Fibroblast of skin of right quadriceps (primary cell): Measurements from ENCODE around the gene ANKRD31.
"Not testable (repeated sequence)": the region's sequence is repeated elsewhere in the genome, so short reads cannot be mapped to it uniquely, and the experiment has no call there.

Experiments used
- DNase-seq: peaks from one replicate; pipeline ENCODE4 v3.0.0-alpha.2; 2013

Gene ANKRD31

DNA sequence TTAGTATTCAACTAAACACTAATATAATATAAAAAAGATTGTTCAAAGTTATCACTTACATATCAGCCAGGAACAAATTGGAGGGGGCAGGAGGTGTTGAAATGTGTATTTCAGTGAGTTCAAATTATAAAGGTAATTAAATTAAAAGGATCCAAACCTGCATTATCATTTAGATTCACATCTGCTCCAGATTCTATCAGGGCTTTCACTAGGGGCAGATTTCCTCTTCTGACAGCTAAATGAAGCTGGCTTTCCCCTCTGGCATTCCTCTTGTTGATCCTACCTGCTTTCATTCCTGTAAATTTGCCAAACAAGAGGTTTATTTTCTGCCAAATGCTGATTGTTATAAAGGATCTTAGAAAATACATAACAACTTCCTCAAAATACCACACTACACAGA is 98.0 kb downstream of the ANKRD31 start:
- no peak for DNase-seq

DNA sequence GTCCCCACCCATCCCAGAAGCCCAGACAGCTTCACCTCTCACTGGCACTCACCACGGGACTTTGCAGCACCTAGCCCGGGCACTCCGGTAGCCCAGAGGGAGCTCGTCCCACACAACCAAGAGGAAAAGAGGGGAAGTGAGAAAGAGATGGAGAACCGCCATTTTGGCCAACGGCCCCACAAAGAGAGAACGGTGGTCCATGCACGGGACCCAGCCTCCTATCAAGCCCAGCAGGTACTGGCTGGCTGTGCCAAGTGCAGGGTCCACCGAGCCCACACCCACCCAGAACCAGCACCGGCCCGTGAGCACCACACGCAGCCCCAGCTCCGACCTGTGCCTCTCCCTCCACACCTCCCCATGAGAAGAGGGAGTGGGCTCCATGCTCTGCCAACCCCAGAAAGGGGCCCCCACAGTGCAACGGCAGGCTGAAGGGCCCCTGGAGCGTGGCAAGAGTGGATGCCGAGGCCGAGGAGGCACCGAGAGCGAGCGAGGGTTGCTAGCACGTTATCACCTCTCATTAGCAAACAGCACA is 105.8 kb downstream of the ANKRD31 start:
- no peak for DNase-seq

DNA sequence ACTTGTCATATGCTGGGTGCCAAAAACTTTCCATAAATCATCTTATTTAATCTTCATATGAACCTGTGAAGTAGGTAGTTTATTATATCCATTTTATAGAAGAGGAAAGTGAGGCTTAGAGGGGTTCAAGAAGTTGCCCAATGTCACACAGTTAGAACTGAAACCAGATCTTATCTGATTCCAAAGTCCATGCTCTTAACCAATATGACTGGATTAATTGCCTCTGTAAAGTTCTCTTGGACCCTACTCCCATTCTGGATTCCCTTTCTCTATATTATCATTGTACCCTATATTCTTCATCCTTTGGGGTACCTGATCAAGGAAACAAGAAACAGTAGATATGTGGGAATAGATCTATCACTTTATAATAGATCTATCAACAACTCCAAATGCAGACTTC is 119.8 kb downstream of the ANKRD31 start:
- DNase-seq = no peak

DNA sequence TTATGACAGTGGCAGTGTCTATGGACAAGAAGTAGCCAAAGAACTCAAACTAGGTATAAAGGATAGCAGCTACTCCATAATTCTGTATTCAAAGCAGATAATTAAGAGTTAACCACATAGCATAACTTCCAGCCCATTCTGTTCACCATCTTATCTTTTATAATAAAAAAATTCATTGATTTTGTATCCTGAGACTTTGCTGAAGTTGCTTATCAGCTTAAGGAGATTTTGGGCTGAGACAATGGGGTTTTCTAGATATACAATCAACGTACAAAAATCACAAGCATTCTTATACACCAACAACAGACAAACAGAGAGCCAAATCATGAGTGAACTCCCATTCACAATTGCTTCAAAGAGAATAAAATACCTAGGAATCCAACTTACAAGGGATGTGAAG is 122.4 kb downstream of the ANKRD31 start:
- DNase-seq = peak; percentile 64

DNA sequence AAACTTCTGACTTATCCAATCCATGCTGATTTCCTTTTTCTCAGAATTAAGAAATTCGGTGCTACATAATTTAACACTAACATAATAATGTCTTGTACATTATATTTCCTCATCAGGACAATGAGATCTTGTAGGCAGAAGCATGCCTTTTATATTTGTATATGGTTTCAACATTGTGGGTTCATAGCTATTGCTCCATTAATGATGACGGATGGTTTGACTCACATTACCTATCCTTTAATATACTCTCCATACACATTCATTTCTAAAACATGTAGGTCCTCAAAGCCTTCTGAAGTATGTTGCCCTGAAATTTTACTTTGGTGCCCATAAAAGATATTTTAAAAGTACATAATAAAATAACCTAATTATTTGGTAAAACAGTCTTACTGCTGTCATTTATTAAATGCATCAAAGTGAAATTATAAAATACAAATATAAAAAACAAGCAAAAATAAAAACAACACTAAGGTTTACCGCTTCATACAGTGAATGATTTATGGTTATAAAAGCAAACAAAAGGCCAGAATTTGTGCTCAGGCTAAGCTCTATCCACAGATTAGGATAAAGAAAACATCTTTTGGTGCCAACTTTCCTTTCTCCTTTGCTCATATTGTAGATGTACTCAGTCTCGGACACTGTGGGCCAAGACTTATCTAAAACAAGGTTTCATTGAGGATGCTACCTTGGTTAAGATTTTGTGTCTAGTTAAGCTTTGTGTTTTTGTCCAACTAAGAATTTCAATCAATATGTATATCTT is 123.1 kb downstream of the ANKRD31 start:
- no peak for DNase-seq

DNA sequence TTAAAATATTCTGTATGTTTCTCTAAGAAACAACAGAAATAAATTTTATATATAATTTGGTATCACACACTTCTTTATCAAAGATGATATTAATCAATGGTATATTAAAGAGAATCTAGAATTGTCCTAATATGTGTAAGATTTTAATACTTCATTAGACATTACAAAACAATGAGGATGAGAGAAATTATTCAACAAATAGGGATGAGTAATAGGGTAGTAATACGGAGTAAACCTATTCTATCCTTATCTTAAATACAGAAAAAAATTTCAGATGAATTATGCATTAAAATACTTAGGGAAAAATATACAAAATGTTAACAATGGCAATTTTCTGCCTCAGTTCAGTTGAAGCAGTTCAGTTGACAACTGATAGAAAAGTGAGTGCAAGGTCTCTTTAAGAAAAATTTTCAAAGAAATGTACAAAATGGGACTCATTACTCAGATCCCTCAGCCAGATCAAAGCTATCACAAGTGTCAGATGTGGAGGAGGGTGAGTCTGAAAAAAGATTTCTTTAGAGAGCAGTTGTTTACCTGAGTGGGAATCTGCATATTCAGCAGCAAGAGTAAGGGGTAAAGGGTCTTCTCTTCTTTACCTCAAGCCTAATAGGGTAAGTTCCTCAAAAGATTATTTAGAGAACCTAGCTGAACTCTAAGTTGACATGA is 127.6 kb downstream of the ANKRD31 start:
- no peak for DNase-seq

DNA sequence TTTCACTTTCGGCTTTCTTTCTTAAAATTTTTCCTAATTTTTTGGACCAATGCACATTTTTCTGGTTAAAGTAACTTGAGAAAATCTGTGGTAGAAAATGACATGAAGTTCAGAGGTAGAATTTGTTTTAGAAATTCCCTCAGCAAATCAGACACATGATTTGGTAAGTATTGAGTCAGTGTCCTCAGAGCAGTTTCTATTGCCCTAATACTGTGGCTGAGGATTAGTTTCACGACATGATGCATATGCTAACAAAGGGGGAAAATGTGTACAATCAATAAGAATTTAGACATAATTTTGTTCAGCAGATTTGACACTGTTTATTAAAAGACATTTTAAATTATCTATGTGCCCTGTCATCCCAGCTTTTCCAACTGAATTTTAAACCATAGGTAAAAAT is 128.2 kb downstream of the ANKRD31 start:
- DNase-seq = no peak

DNA sequence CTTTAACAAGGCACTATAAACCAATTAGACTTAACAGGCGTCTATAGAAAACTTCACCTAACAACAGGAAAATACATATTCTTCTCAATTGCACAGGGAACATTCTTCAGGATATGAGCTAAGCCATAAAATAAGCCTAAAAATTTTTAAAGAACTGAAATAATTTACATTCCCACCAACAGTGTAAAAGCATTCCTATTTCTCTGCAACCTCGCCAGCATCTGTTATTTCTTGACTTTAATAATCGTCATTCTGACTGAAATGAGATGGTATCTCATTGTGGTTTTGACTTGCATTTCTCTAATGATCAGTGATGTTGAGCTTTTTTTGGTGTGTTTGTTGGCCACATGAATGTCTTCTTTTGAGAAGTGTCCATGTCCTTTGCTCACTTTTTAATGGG is 140.7 kb downstream of the ANKRD31 start:
- peak; percentile 10 for DNase-seq

DNA sequence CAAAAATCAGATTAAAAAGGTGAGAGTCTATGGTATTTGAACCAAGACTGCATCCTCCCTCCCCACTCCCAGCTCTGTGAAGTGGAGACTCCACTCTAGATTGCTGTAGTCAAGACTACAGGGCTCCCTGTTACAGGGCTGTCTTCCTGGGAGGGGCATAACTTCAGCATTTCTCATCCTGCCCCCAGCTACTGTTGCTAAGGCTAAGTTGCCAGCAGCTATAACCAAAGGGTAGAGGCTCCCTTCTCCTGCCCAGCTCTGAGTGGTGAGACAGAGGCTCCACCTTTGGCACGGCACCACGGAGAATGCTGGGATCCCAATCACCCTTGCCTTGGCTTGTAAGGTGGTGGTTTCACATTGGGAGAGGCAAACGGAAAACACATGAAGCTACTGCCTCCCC is 145.1 kb downstream of the ANKRD31 start:
- DNase-seq = no peak

DNA sequence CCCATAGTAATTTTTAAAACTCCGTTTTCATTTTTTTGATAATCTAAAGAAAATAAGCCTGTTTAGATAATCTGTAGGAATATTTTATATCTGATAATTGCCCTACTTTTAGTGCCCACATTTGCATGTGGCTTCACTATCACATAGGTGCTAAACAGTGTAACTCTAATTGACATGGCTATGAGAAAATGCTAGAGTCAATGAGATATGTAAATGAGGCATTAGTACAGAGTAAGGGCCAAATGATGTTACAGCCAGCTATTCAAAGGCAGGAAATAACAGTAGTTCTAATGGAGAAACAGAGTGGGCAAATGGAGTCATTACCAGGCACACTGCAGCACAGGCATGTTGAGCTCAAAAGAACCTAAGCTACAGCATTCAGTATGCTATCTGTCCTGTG is 147.0 kb downstream of the ANKRD31 start:
- DNase-seq = no peak

DNA sequence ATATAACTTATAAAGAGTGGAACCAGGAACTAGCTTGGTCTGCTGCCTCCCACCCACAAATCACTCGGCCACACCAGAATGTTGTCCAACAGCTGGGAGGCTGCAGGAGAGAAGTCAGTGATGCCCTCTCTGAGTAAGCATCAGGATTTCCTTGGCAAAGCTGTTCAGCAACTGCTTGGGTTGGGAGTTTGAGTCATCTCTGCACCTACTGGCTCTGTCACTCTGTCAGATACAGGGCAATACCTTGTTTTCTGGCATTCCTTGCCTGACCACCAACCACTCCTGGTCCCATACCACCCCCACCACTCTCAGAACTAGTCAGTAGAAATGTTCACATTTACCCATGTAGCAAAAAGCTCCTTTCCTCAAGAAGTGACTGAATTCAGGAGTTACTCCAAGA is 147.5 kb downstream of the ANKRD31 start:
- no peak for DNase-seq

DNA sequence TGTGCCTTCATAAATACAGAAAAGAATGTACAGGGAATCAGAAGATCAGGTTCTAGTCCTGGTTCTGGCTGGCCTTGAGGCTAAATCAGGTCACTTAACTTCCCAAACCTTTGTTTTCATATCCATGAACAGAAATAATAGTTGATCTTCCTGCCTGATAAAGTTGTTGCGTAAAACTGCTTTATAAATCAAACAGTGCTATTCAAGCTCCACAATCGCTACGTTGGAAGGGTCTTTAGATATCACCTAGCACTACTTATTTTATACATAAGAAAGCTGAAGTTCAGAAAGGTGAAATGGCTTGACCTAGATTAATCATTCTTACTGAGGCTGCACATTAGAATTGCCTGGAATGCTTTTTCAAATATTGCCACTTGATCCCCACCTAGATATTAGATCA is 148.0 kb downstream of the ANKRD31 start:
- DNase-seq = no peak

DNA sequence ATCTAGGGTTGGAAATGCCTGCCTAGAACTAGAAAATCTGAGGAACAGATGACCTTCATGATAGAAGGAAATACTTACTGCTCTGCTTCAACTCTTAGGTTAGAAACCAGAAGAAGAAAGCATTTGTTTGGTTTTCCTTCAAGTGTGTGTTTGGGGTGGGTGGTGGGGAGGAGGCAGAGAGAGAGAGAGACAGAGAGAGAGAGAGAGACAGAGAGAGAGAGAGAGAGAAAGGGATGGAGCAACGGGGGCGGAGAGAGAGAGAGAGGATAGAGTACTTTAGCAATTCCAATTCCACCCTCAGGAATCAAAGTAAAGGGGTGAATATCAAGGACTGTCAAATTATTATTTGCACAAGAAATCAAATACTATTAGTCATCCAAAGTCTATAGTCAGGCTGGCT is 155.2 kb downstream of the ANKRD31 start:
- DNase-seq = no peak

DNA sequence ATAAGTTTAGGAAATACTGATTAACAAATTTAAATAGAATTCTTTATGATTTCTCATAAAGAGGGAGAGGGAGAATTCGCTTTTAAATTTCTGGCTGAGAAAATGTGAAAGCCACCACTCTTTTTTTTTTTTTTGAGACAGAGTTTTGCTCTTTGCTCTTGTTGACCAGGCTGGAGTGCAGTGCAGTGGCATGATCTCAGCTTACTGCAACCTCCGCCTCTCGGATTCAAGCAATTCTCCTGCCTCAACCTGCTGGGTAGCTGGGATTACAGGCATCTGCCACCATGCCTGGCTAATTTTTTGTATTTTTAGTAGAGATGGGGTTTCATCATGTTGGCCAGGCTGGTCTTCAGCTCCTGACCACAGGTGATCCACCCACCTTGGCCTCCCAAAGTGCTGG is 157.3 kb downstream of the ANKRD31 start:
- DNase-seq = not testable (repeated sequence)

DNA sequence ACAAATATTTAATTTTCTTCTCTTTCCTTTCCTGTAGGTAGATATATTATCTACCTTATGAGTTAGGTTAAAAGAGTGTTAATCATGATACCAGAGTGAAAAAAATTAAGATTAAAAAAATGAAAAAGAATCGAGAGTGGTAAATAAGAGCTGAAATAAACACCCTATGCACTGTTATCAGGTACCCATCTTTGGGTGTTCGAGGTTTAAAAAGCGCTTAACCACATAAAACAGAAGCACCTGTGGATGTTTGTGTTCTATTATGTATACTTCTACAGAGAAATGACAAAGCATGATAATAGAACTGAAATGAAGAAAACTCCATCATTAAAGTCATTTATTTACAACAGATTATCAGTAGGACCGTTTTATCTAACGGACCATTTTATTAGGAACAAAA is 158.7 kb downstream of the ANKRD31 start:
- DNase-seq = no peak

DNA sequence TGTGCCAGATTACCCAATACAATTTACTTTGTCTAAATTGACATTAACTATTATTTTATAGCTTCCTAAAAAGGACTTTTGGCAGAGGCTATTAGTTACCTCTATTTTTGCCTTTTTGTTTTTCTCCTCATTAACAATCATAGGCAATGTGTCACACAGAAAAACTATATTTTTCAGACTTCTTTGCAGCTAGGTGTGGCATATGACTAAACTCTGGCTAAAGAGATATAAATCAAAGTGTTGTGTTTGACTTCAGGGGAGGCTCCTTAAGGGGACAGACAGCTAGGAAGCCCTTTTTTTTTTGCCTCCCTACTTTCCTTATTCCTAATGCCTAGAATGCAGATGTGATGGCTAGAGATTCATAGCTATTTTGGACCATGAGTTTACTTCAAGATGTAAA is 164.6 kb downstream of the ANKRD31 start:
- no peak for DNase-seq

DNA sequence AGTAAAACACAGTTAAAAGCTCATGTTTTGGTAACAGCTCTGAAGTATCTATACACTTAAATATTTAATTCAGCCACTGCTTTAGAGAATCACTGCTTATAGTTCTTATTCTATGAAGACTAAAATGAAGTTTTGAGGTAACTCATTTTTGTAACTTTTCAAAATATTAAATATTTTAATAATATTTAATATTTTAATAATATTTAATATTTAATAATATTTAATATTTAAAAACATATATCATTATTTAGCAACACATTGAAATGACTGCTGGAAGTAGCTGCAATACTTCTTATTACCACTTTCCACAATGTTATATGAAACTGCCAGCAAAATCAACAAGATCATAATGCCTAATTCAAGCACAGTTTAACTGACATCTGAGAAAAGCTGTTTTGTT is 165.6 kb downstream of the ANKRD31 start:
- no peak for DNase-seq

DNA sequence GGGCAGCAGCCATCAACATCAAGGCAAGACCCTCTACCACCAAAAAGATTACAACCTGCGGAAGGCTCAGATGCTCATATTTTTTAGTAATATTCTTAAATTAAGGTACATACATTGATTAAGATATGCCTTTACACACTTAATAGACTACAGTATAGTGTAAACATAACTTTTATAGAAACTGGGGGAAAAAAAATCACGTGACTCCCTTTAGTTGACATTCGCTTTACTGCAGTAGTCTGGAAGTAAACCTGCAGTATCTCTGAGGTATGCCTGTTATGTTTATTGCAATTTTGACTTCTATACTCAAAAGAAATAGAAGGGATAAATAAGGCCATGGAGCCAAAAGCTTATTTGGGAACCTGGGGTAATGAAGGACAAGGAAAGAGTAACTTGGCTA is 169.2 kb downstream of the ANKRD31 start:
- no peak for DNase-seq

DNA sequence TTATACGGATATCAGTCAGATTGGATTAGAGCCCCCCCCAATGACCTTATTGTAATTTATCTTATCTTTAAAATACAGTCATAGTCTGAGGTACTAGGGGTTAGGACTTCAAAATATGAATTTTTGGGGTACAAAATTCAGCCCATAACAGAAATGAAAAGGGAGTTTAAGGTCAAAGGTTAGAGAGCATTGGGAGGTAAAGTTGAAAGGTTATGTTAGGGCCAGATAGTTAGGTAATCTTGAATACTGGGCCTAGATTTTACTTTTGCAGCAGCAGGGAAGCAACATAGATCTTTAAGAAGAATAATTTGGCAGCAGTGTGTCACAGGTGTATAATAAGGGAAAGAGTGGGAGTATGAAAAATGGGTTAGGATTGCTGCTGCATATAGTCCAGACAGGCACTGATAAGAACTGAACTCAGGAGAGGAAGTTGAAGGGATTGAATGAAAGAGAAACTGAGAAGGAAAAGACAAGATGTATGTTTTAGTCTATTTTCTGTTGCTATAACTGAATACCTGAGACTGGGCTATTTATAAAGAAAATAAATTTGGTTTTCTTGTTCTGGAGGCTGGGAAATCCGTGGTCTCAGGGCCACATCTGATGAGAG is 173.7 kb downstream of the ANKRD31 start:
- DNase-seq = no peak

DNA sequence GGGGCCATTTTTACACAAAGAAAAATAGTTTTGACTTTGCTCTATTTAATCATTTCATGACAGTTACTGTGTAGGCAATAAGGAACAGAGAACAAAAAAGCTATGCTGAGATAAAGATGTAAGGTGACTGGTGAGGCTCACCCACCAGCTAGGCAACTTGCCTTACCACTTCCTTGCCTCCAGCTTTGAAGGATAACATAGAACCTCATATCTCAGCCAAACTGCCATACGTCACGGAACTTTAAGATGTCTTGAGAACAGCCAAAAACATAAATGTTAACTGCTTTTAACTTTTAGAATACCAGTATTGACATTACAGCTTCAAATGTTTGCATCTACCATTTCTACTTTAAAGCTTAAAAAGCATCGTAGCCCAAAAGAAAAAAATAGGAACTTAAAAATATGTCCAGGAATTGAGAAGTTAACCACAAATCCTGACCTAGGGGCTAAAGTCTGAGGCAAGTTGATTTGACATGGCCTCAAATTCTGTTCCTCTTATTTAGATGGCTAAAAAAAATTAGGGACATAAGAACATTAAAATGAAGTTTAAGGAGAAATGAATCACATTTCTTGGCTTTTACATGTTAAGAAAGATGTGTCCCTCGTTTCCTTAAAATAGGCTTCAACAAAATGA is 176.6 kb downstream of the ANKRD31 start:
- DNase-seq = no peak

DNA sequence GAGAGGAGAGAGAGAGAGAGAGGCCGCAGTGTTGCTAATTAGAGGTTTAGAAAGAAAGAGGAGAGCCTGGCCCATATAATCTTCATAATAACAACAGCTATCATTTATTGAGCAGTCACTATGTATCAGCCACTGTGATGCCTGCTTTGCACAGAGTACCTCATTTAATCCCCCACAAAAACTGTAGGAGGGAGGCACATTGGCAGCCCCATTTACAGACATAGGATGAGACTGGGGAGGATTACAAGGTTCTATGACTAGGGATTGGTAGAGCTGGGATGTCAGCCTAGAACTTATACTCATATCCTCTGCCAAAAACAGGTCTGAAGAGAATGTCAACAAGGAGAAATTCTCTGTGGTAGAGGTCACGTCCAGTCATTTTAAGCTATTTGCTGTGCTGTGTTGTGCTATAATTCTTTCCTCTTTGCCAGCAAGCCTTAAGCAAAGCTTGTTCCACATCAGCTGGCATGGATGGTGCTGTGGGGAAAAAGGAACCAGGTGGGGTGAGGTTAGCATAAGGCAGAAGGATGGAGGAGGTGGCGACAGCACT is 177.6 kb downstream of the ANKRD31 start:
- no peak for DNase-seq

DNA sequence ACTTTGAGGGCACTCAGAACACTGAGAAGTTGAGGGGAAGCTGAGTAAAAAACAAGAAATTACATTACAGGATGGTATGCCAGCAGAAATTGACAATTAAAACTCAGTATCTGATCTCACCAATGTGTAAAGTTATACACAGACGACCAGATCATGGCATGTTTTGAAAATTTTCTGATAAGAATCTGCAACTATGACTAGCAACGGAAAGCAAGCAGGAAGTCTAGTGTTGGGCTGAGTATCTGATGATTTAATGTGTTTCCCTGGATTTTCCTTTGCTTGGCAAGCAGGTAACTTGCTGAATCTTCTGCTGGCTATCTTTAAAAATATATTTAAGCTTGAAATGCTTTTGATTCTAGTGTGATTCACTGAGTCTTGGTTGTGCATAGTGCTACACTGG is 179.1 kb downstream of the ANKRD31 start:
- DNase-seq = no peak

DNA sequence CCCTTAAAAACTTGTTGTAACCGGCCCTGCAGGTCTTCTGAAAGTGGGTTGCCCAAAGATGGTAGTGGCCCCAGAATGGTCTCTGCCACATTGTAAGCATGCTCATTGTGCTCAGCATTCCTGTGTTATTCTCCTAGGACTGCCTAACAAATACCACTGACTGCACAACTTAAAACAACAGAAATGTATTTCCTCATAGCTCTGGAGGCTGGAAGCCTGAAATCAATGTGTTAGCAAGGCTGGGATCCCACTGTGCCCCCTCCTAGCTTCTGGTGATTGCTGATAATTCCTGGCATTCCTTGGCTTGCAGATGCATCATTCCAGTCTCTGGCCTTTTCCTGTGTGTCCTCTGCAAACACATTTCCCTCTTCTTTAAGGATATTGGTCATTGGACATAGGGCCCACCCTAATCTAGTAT is 180.9 kb downstream of the ANKRD31 start:
- DNase-seq = peak; percentile 85
